GM12891 (cell line): ENCODE results near the gene VARS2.

ENCODE experiments used
- PAX5 ChIP-seq: IDR thresholded peaks from 2 replicates; pipeline ENCODE4 v1.6.1; 2011; ENCODE audit warnings: low read length, moderate library complexity, mild to moderate bottlenecking; ENCODE audit not compliant: insufficient read depth, severe bottlenecking
- POLR2A ChIP-seq: IDR thresholded peaks from 2 replicates; pipeline ENCODE4 v1.6.1; 2011; ENCODE audit warnings: low read depth, low read length, control low read depth

DNA sequence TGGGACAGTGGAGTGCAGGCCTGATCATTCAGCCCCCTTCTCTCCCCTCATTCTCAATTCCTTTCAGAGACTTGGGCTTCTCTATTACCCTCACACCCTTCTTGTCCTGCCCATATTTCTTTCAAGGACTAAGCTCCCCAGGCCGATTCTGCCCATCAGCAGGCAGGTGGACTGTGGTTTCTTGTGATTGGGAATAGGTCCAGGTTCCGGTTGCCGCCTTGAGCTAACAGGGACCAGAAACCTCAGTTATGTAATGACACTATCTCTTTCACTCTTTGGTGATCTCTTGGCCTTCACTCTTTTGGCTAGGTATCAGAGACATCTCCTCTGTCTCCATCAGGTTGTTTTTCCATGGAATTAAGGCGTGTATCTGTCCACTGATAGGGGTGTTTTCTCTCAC is 33.2 kb downstream of the VARS2 start:
- TF ChIP-seq POLR2A = no peak
- no peak for TF ChIP-seq PAX5
